HG02642 (cell line): ENCODE data around the gene NELL2.

ENCODE experiments used
- ATAC-seq: cut with Tn5 transposase; IDR thresholded peaks from one replicate; pipeline ENCODE4 v1.9.1; 2021; ENCODE audit warnings: mild to moderate bottlenecking; ENCODE audit not compliant: unreplicated experiment, poor library complexity

Gene NELL2

GRCh38 chr12:44558340-44559100, 317.6 kb downstream of the NELL2 start:
- ATAC-seq, result no peak

- ATAC-seq, result no peak
Observed at GRCh38 chr12:44555454-44555853, 320.7 kb downstream of the NELL2 start.

- no peak for ATAC-seq
Observed at GRCh38 chr12:44551631-44552030, 324.5 kb downstream of the NELL2 start.

GRCh38 chr12:44550377-44550776, 325.7 kb downstream of the NELL2 start:
- ATAC-seq, result no peak

GRCh38 chr12:44546060-44546459, 330.1 kb downstream of the NELL2 start:
- ATAC-seq, result no peak

GRCh38 chr12:44544018-44544417, 332.1 kb downstream of the NELL2 start:
- no peak for ATAC-seq

GRCh38 chr12:44542716-44543115, 333.4 kb downstream of the NELL2 start:
- no peak for ATAC-seq

- no peak for ATAC-seq
Observed at GRCh38 chr12:44537354-44537753, 338.8 kb downstream of the NELL2 start.

- ATAC-seq, result no peak
Observed at GRCh38 chr12:44532940-44533339, 343.2 kb downstream of the NELL2 start.

GRCh38 chr12:44531320-44531971, 344.7 kb downstream of the NELL2 start:
- ATAC-seq, result no peak

- ATAC-seq, result no peak
Observed at GRCh38 chr12:44526655-44527182, 349.4 kb downstream of the NELL2 start.

- no peak for ATAC-seq
Observed at GRCh38 chr12:44525806-44526654, 350.1 kb downstream of the NELL2 start.

GRCh38 chr12:44523828-44524227, 352.3 kb downstream of the NELL2 start:
- ATAC-seq, result no peak

- no peak for ATAC-seq
Observed at GRCh38 chr12:44521702-44522101, 354.4 kb downstream of the NELL2 start.

- ATAC-seq, result no peak
Observed at GRCh38 chr12:44519931-44520330, 356.2 kb downstream of the NELL2 start.

- ATAC-seq, result no peak
Observed at GRCh38 chr12:44511289-44511688, 364.8 kb downstream of the NELL2 start.

- ATAC-seq, result no peak
Observed at GRCh38 chr12:44510510-44510909, 365.6 kb downstream of the NELL2 start.

GRCh38 chr12:44510076-44510475, 366.0 kb downstream of the NELL2 start:
- no peak for ATAC-seq

GRCh38 chr12:44509471-44509870, 366.6 kb downstream of the NELL2 start:
- ATAC-seq, result no peak

- no peak for ATAC-seq
Observed at GRCh38 chr12:44507461-44507860, 368.7 kb downstream of the NELL2 start.

- no peak for ATAC-seq
Observed at GRCh38 chr12:44504799-44505198, 371.3 kb downstream of the NELL2 start.
